ENCODE data around the gene RAD18.

The RAD18 gene

DNA sequence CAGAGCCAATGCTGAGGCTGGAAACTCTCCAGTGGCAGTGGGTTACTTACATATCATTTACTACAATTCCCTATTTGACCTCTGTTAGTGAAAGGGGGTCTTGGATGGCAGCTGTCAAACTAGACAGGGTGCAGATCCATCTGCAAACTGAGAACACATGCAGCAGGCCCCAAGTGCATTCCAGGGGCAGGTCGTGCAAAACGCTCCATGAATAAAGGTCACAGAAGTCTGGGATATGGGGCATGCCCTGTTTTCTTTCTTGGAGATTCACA is 25.0 kb upstream of the RAD18 start:
- TF ChIP-seq, protein P1, sequence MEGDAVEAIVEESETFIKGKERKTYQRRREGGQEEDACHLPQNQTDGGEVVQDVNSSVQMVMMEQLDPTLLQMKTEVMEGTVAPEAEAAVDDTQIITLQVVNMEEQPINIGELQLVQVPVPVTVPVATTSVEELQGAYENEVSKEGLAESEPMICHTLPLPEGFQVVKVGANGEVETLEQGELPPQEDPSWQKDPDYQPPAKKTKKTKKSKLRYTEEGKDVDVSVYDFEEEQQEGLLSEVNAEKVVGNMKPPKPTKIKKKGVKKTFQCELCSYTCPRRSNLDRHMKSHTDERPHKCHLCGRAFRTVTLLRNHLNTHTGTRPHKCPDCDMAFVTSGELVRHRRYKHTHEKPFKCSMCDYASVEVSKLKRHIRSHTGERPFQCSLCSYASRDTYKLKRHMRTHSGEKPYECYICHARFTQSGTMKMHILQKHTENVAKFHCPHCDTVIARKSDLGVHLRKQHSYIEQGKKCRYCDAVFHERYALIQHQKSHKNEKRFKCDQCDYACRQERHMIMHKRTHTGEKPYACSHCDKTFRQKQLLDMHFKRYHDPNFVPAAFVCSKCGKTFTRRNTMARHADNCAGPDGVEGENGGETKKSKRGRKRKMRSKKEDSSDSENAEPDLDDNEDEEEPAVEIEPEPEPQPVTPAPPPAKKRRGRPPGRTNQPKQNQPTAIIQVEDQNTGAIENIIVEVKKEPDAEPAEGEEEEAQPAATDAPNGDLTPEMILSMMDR (IDR thresholded peaks at IDR 0.05; ENCODE audit: insufficient read depth, low read length, poor library complexity, severe bottlenecking), result no peak
- Histone ChIP-seq H3K36me3 (ENCODE audit: control insufficient read depth, insufficient read depth, low read length) (no peaks in the 10 kb centered on the region), H3K27me3 (replicated peaks; ENCODE audit: control insufficient read depth, insufficient read depth, low read length) (no peaks in the 10 kb centered on the region), H3K4me3 (replicated peaks; ENCODE audit: low read depth, low read length) (no peak overlapping the region)
- no peak for DNase-seq (ENCODE audit: extremely low read depth, insufficient read length)

DNA sequence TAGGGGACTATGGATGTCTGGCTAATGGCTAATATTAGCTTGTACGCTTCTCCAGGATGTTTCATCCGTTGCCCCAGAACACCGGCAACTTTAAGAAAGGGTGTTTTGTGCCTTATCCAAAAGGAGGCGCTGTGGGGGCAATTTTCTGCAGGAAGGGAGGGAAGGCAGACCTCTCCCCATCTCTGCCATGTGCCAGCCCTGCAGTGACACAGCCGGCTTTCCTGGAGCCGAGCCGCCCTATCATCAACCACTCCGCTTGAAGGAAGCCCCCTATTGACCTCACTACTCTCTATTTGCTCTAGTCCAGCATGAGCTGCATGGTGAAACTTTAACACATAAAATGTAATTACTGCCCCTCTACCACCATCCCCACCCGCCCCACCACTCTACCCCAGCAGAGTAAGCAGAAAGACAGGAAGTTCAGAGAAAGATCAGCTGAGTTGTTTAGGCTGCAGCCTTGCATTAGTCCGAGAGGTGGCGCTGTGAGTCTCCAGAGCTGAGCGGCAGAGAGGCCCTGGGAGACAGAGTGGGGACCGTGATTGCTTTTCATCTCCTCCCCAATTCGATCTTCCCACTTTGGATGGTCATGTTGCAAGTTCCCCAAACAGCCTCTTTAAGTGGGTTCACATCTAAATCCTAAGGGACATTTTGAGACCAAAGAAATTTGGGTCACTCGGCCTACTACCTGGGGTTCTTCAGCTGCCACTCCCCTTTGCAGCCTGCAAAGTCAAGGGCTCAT is 24.5 kb upstream of the RAD18 start:
- DNase-seq (ENCODE audit: extremely low read depth, insufficient read length), result no peak
- TF ChIP-seq, protein P1 (IDR thresholded peaks at IDR 0.05; ENCODE audit: insufficient read depth, low read length, poor library complexity, severe bottlenecking), result peak; percentile 77
- no peaks in the 10 kb centered on the region for H3K36me3 ChIP-seq (ENCODE audit: control insufficient read depth, insufficient read depth, low read length)
- H3K27me3 ChIP-seq (replicated peaks; ENCODE audit: control insufficient read depth, insufficient read depth, low read length), result no peaks in the 10 kb centered on the region
- no peak overlapping the region for H3K4me3 ChIP-seq (replicated peaks; ENCODE audit: low read depth, low read length)

DNA sequence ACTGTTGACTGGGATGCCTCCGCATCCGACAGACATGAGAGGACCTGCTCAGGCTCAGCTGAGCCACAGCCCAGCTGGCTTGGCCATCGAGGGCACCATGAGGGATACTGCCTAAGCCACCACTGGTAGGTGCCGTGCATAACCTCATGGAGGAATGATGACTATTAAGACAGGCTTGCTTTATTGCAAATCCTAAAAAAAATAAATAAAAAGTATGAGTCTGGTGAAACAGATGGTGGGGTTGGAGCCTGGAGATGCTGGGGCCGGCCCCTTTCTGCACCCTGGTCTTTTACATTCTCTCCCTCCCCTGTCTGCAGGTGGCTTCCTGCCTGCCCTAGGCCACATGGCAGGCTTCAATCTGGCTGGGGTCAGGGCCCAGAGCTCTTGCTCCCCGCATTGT is 24.0 kb upstream of the RAD18 start:
- DNase-seq (ENCODE audit: extremely low read depth, insufficient read length), result no peak
- TF ChIP-seq, protein P1 (IDR thresholded peaks at IDR 0.05; ENCODE audit: insufficient read depth, low read length, poor library complexity, severe bottlenecking), result no peak
- Histone ChIP-seq H3K4me3 (replicated peaks; ENCODE audit: low read depth, low read length) (no peak overlapping the region), H3K27me3 (replicated peaks; ENCODE audit: control insufficient read depth, insufficient read depth, low read length) (no peaks in the 10 kb centered on the region), H3K36me3 (ENCODE audit: control insufficient read depth, insufficient read depth, low read length) (no peaks in the 10 kb centered on the region)

DNA sequence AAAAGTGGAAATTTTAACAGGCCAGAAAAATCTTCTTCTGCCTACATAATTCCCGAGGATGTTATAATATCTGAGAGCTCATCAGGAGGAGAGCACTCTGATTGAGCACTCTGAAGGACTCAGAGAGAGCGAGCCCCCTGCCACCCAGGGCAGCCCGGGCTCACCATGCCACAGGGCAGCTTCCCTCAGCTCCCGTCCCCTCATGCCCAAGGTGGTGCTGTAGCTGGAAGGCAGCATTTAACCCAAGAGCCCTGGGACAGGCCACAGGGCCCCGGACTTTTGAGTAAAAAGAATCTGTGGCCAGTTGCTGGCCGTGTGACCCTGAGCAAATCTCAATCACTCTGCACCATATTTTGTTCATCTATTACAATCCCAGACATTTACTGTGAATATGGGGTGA is 23.5 kb upstream of the RAD18 start:
- Histone ChIP-seq H3K36me3 (ENCODE audit: control insufficient read depth, insufficient read depth, low read length) (no peaks in the 10 kb centered on the region), H3K27me3 (replicated peaks; ENCODE audit: control insufficient read depth, insufficient read depth, low read length) (no peaks in the 10 kb centered on the region), H3K4me3 (replicated peaks; ENCODE audit: low read depth, low read length) (no peak overlapping the region)
- TF ChIP-seq, protein P1 (IDR thresholded peaks at IDR 0.05; ENCODE audit: insufficient read depth, low read length, poor library complexity, severe bottlenecking), result no peak
- no peak for DNase-seq (ENCODE audit: extremely low read depth, insufficient read length)

DNA sequence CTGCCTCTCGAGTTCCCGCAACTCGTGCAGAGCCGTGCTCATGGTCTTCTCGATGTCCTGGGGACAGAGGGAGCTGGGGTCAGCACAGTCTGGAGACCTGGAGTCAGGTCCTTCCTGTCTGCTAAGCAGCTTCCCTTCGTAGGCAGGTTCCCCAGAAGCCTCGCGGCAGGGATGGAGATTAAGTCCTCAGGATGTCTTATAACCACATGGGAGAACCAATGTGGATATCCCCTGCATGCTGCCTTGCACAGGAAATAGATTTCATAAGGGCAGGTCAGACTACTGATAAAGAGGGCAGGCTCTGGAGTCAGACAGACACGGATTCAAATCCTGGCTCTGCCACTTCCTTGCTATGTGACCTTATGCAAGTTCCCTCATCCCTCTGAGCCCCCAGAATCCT is 22.6 kb upstream of the RAD18 start:
- DNase-seq (ENCODE audit: extremely low read depth, insufficient read length), result no peak
- H3K27me3 ChIP-seq (replicated peaks; ENCODE audit: control insufficient read depth, insufficient read depth, low read length), result no peaks in the 10 kb centered on the region
- no peaks in the 10 kb centered on the region for H3K36me3 ChIP-seq (ENCODE audit: control insufficient read depth, insufficient read depth, low read length)
- TF ChIP-seq, protein P1 (IDR thresholded peaks at IDR 0.05; ENCODE audit: insufficient read depth, low read length, poor library complexity, severe bottlenecking), result no peak
- H3K4me3 ChIP-seq (replicated peaks; ENCODE audit: low read depth, low read length), result no peak overlapping the region

DNA sequence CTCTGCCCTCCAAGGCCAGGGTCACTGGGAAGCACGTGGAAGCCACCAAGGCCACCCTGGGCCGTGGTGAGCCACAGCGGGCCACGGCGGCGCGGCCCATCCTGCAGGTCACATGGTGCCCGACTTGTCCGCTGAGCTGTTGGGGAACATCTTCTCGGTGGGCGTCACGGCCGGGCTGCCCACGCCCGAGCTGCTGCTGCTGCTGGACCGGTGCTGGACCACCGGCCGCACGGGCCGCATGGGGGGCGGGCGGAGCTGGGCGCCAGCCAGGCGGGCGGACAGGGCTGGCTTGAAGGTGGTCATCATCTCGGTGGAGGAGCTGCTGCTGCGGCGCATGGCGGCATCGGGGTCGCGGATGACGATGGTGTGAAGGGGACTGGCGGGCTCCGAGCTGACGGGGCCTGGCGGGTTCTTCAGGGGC is 22.1 kb upstream of the RAD18 start:
- no peaks in the 10 kb centered on the region for H3K27me3 ChIP-seq (replicated peaks; ENCODE audit: control insufficient read depth, insufficient read depth, low read length)
- no peak overlapping the region for H3K4me3 ChIP-seq (replicated peaks; ENCODE audit: low read depth, low read length)
- H3K36me3 ChIP-seq (ENCODE audit: control insufficient read depth, insufficient read depth, low read length), result no peaks in the 10 kb centered on the region
- no peak for DNase-seq (ENCODE audit: extremely low read depth, insufficient read length)
- TF ChIP-seq, protein P1 (IDR thresholded peaks at IDR 0.05; ENCODE audit: insufficient read depth, low read length, poor library complexity, severe bottlenecking), result no peak
